ENCODE data around the gene MMD2. TPM values are rescaled to one million over a fixed set of nuclear protein-coding genes. Genes with fewer than 3 reads are reported as not detected.

MMD2 gene
- total RNA-seq, 1 donor from 2014 or later: not detected

DNA sequence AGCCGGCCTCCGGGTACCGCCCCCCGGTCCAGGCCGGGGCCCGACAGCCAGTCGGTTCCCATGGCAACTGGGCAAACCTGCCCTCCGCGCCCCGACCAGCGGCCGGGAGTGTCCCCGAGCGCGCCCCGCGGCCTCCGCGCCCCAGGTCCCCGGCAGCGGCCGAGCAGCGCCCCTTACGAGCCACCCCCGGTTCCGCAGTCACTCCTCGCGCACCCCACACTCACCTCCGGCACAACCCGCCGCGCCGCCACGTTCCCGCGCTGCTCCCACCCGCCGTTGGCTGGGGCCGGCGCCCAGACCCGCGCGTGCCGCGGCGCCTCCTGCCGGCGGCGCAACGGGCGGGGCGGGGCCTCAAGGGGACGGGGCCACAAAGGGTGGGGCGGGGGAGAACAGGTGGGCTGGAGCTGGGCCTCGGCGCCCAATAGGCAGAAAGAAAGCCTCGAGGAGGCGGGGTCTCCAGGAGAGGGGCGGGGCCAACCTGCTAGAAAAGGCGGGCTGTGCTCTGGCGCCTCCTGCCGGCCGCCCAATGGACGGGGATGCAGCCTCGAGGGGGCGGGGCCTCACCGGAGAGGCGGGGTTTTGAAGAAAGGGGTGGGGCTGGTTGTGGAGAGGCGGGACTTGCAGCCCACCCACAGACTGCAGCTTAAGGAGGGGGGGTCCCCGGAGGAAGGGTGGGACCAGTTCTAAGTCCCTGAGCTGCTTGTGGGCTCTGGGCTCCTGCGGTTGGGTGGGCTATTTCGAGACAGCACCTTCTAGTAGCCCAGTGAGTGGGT, 75.4 kb downstream of the MMD2 start, which contains the start of gene RADIL:
RADIL (minus strand) TSS at position 345 of the 773 bp plus-strand sequence. CDS start 5,577 bp downstream, outside the sequence.
- TF ChIP-seq, protein P1, sequence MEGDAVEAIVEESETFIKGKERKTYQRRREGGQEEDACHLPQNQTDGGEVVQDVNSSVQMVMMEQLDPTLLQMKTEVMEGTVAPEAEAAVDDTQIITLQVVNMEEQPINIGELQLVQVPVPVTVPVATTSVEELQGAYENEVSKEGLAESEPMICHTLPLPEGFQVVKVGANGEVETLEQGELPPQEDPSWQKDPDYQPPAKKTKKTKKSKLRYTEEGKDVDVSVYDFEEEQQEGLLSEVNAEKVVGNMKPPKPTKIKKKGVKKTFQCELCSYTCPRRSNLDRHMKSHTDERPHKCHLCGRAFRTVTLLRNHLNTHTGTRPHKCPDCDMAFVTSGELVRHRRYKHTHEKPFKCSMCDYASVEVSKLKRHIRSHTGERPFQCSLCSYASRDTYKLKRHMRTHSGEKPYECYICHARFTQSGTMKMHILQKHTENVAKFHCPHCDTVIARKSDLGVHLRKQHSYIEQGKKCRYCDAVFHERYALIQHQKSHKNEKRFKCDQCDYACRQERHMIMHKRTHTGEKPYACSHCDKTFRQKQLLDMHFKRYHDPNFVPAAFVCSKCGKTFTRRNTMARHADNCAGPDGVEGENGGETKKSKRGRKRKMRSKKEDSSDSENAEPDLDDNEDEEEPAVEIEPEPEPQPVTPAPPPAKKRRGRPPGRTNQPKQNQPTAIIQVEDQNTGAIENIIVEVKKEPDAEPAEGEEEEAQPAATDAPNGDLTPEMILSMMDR (IDR thresholded peaks at IDR 0.05): peak; percentile 94
- Mint-ChIP-seq H3K36me3 (ENCODE audit: unreplicated experiment) (no peaks in the 10 kb centered on the region), H3K27me3 (ENCODE audit: unreplicated experiment) (peaks cover 5% of the 10 kb centered on the region), H3K4me1 (ENCODE audit: unreplicated experiment) (peaks cover 17% of the 10 kb centered on the region), H3K27ac (ENCODE audit: unreplicated experiment) (peak within 1 kb of the TSS; percentile 96), H3K9me3 (ENCODE audit: unreplicated experiment) (no peaks in the 10 kb centered on the region), H3K4me3 (ENCODE audit: unreplicated experiment) (peak within 1 kb of the TSS; percentile 79)
- peak; percentile 97 for DNase-seq (ENCODE audit: extremely low spot score, unreplicated experiment)

- Mint-ChIP-seq H3K36me3 (ENCODE audit: unreplicated experiment) (no peaks in the 10 kb centered on the region), H3K27me3 (ENCODE audit: unreplicated experiment) (peaks cover 5% of the 10 kb centered on the region), H3K9me3 (ENCODE audit: unreplicated experiment) (no peaks in the 10 kb centered on the region), H3K4me1 (ENCODE audit: unreplicated experiment) (peaks cover 17% of the 10 kb centered on the region), H3K27ac (ENCODE audit: unreplicated experiment) (peak overlapping the region; percentile 96), H3K4me3 (ENCODE audit: unreplicated experiment) (peak overlapping the region; percentile 79)
- no peak for DNase-seq (ENCODE audit: extremely low spot score, unreplicated experiment)
- TF ChIP-seq, protein P1 (IDR thresholded peaks at IDR 0.05): no peak
Observed at GRCh38 chr7:4883033-4883371, 76.0 kb downstream of the MMD2 start.

GRCh38 chr7:4882169-4883032, 76.6 kb downstream of the MMD2 start:
- Mint-ChIP-seq H3K4me3 (ENCODE audit: unreplicated experiment) (peak overlapping the region; percentile 79), H3K4me1 (ENCODE audit: unreplicated experiment) (peaks cover 17% of the 10 kb centered on the region), H3K9me3 (ENCODE audit: unreplicated experiment) (no peaks in the 10 kb centered on the region), H3K36me3 (ENCODE audit: unreplicated experiment) (peaks cover 2% of the 10 kb centered on the region), H3K27ac (ENCODE audit: unreplicated experiment) (peak overlapping the region; percentile 96), H3K27me3 (ENCODE audit: unreplicated experiment) (peaks cover 3% of the 10 kb centered on the region)
- TF ChIP-seq, protein P1 (IDR thresholded peaks at IDR 0.05): no peak
- DNase-seq (ENCODE audit: extremely low spot score, unreplicated experiment): no peak

- peaks cover 17% of the 10 kb centered on the region for H3K4me1 Mint-ChIP-seq (ENCODE audit: unreplicated experiment)
- no peak overlapping the region for H3K4me3 Mint-ChIP-seq (ENCODE audit: unreplicated experiment)
- no peak overlapping the region for H3K27ac Mint-ChIP-seq (ENCODE audit: unreplicated experiment)
- TF ChIP-seq, protein P1 (IDR thresholded peaks at IDR 0.05): no peak
- no peak for DNase-seq (ENCODE audit: extremely low spot score, unreplicated experiment)
- H3K9me3 Mint-ChIP-seq (ENCODE audit: unreplicated experiment): no peaks in the 10 kb centered on the region
- H3K27me3 Mint-ChIP-seq (ENCODE audit: unreplicated experiment): no peaks in the 10 kb centered on the region
- peaks cover 3% of the 10 kb centered on the region for H3K36me3 Mint-ChIP-seq (ENCODE audit: unreplicated experiment)
Observed at GRCh38 chr7:4880218-4880617, 78.8 kb downstream of the MMD2 start.
